Ovary (tissue), 3 donors: Measurements from ENCODE around the gene CCDC14.

Experiments used
- POLR2A ChIP-seq: fragments of 450-650 bp; IDR thresholded peaks from one replicate; pipeline ENCODE4 v1.6.1; 2017; ENCODE audit warnings: antibody characterized with exemption, mild to moderate bottlenecking, moderate library complexity
- TF ChIP-seq, protein P1 (sequence below), 3 donors: fragments of 450-650 bp in 2 of 3; fragments of 200-600 bp in 1 of 3; IDR thresholded peaks; one replicate each; pipeline versions ENCODE4 v1.5.1 to v1.8.0; 2016 to 2022; ENCODE audit warnings: antibody characterized with exemption in 3 of 3, mild to moderate bottlenecking in 1 of 3
- donor health status: DM: no; HTN: no; CAD: no.

DNA sequence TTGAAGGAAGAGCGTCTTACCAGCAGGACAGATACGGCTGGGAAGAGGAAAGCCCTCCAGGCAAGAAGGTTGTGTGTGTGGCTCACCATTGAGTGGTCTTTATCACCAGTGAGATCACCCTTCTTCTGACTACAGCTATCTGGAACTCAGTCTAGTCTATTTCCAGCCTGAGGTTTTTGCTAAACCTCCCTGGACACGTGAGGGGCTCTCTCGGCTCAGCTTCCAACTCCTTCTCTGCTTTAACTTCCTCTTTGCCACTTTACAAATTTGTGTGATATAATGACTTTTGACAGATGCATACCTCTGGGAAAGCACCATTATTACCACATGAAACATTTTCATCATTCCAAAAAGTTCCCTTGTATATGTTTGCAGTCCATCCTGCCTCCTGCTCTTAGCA, 46.2 kb upstream of the CCDC14 start:
- TF ChIP-seq, protein P1, sequence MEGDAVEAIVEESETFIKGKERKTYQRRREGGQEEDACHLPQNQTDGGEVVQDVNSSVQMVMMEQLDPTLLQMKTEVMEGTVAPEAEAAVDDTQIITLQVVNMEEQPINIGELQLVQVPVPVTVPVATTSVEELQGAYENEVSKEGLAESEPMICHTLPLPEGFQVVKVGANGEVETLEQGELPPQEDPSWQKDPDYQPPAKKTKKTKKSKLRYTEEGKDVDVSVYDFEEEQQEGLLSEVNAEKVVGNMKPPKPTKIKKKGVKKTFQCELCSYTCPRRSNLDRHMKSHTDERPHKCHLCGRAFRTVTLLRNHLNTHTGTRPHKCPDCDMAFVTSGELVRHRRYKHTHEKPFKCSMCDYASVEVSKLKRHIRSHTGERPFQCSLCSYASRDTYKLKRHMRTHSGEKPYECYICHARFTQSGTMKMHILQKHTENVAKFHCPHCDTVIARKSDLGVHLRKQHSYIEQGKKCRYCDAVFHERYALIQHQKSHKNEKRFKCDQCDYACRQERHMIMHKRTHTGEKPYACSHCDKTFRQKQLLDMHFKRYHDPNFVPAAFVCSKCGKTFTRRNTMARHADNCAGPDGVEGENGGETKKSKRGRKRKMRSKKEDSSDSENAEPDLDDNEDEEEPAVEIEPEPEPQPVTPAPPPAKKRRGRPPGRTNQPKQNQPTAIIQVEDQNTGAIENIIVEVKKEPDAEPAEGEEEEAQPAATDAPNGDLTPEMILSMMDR (IDR thresholded peaks at IDR 0.05) = no peak
- no peak for TF ChIP-seq POLR2A
